ENCODE data around the gene SF3B4.
"Not testable (repeated sequence)": the region's sequence is repeated elsewhere in the genome, so short reads cannot be mapped to it uniquely, and the experiment has no call there.

DNA sequence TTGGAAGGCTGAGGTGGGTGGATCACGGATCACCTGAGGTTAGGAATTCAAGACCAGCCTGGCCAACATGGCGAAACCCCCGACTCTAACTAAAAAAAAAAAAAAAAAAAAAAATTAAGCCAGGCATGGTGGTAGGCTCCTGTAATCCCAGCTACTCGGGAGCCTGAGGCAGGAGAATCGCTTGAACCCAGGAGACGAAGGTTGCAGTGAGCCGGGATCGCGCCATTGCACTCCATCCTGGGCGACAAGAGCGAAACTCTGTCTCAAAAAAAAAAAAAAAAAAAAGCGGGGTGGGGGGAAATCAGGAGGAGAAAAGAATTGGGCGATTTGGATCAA, 11.0 kb upstream of the SF3B4 start:
- not testable (repeated sequence) for TF ChIP-seq POLR2A, CTCF (IDR thresholded peaks at IDR 0.05)
